Transverse colon (tissue), 4 donors: ENCODE results near the gene MSI2.

ENCODE experiments used
- CTCF ChIP-seq, 5 experiments: fragments of 200-600 bp in 3 of 5; fragments of 450-650 bp in 2 of 5; sonication (generic) in 3 of 5; IDR thresholded peaks; 1 replicate in 2 of 5; 2 replicates in 3 of 5; pipeline ENCODE4 v1.5.1; 2016 to 2017; ENCODE audit warnings: antibody characterized with exemption in 5 of 5, inconsistent platforms in 3 of 5, mild to moderate bottlenecking in 2 of 5, moderate library complexity in 1 of 5
- EP300 ChIP-seq: sonication (generic); formaldehyde crosslinking; IDR thresholded peaks from one replicate; pipeline ENCODE4 v1.6.1; 2017; ENCODE audit warnings: antibody characterized with exemption, low read depth
- POLR2A ChIP-seq: fragments of 450-650 bp; IDR thresholded peaks from one replicate; pipeline ENCODE4 v1.6.1; 2016; ENCODE audit warnings: antibody characterized with exemption, mild to moderate bottlenecking, moderate library complexity
- POLR2AphosphoS5 ChIP-seq, 3 donors: sonication (generic); formaldehyde crosslinking; IDR thresholded peaks; one replicate each; pipeline ENCODE4 v1.6.1; 2016; ENCODE audit warnings: antibody characterized with exemption in 3 of 3

GRCh38 chr17:57413848-57414651, 157.7 kb downstream of the MSI2 start:
- TF ChIP-seq POLR2A (no peak), CTCF (IDR thresholded peaks at IDR 0.05) (no peak), POLR2AphosphoS5 (IDR thresholded peaks at IDR 0.05) (no peak), EP300 (no peak)
